ENCODE results near the gene ZFPL1. TPM values are rescaled to one million over a fixed set of nuclear protein-coding genes. Genes with fewer than 3 reads are reported as not detected.

The ZFPL1 gene
- total RNA-seq, result 26.2 and 30.2 TPM in 2 replicates

DNA sequence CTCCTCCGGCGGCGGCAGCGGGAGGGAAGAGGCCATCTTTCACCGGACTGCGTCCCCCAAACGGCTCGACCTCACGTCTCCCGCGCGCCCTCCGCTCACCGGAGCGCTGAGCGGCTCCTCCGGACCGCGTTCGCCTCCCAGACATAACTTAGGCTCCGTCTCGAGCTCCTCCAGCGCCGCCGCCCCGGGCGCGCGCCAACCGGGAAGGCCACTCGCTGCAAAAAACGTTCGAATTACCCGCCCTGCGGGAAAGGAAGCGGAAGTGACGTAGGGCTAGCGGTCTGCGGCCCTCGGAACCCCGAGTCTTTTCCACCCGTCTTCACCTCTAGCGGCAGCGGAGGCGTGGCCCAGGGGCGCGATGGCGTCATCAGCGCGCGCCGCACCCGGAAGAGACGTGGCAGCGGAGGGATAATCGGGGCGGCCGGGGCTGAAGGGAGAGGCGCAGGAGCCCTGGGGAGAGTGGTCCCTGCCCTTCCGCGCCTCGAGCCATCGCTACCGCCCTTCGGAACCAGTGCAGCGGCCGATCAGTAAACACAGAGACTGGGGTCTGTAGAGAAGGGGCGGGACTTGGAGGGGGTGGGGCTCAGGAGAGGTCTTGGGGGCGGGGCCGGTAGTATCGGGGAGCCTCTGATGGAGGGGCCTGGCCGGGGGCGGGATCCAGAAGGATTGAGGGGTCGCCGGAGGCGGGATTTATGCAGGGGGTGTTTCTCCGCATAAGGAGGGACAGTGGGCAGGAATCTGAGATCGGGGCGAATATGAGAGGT is at the start of gene ZFPL1, which contains the start of gene CDCA5:
Gene ZFPL1, plus strand, starts transcription at position 389 of the 764 bp plus-strand sequence. CDS start 477 bp downstream, outside the sequence.
Gene CDCA5, minus strand, starts transcription at position 207 of the 764 bp plus-strand sequence. Its CDS starts 62 bp downstream, at position 145.
- peak; percentile 98 for DNase-seq

DNA sequence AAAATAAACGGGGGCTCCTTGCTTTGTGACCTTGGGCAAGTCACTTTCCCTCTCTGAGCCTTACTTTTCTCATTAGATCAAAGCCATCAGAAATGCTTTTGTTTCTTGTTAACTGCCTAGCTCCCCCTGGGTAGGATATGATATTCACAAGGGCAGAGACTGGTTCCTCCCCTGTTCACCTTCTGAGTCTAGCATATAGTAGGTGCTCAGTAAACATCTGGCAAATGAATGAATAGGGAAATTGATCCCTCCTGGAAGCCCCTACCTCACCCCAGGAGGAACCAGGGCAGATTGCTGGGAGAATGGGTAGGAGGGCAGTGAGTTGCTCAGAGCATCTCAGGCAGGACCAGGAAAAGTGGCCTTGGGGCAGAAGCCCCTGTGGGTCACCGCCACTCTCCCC is 49.6 kb upstream of the ZFPL1 start:
- DNase-seq, result no peak

DNA sequence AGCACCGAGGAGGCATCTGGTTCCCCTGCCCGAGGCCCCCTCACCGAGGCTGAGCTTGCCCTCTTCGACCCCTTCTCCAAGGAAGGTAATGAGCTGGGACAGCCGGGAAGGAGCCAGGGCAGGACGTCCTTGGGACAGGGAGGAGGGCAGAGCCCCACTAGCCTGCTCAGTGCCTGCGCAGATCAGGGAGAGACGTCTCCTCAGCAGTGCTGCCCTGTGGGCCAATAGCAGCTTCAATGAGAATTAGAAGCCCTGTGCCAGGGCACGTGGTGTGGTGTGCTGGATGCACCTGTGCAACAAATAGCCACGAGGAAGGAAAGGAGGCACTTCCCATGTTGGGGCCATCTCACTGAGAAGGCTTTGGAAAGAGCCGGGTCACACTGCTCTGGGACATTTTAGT is 48.4 kb upstream of the ZFPL1 start:
- DNase-seq, result no peak

DNA sequence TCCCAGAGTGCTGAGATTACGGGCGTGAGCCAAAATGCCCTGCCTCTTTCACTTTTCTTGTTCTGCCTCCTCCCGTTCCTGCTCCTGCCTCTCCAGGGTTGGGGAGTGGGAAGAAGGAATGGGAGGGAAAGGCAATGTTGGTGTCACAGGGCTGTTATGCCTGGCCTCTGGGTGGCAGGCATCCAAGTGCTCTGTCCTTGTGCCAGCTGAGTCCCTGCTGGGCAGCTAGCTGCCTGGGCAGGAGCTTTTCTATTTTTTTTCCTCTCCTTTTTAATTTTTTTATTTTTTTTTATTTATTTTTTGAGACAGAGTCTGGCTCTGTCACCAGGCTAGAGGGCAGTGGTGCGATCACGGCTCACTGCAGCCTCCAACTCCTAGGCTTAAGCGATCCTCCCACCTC is 47.1 kb upstream of the ZFPL1 start:
- DNase-seq, result no peak

DNA sequence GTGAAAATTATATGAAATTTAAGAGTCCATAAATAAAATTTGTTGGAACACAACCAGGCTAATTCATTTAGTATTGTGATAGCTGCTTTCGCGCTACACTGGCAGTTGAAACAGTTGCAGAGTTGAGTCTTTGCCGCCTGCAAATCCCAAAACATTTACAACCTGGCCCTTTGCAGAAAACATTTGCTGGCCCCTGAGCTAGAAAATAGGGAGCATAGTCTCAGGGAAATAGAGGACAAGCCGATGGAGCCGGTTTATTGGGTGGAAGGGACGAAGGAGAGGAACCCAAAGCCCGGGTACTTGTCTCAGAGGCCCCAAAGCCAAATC is 43.5 kb upstream of the ZFPL1 start:
- DNase-seq, result no peak

DNA sequence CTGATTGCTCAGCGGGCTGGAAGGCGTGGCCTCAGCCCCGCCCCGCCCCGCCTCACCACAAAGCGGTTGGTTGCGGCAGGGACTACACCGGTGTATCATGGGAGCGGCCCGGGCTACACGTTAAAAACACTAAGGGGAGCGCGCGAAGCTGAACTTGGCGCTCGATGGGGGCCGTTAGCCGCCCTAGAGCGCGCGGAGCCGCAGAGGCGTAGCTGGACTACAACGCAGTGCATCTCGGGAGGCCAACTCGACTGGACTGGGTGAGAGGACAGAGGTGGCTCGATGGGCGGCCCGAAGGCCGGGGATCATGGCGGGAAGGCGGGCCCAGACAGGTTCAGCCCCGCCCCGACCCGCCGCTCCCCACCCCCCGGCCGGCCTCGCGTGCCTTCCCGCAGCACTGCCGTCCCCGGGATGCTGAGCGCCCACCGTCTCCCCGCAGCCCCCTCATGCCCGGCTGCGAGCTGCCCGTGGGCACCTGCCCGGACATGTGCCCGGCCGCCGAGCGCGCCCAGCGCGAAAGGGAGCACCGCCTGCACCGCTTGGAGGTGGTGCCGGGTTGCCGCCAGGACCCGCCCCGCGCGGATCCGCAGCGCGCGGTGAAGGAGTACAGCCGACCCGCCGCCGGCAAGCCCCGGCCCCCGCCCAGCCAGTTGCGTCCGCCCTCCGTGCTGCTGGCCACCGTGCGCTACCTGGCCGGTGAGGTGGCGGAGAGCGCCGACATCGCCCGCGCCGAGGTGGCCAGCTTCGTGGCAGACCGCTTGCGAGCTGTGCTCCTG is 43.0 kb upstream of the ZFPL1 start, which contains the start of gene SAC3D1:
Gene SAC3D1, plus strand, starts transcription at position 364 of the 776 bp plus-strand sequence. Its CDS starts 83 bp downstream, at position 447.
- DNase-seq, result peak; percentile 90

DNA sequence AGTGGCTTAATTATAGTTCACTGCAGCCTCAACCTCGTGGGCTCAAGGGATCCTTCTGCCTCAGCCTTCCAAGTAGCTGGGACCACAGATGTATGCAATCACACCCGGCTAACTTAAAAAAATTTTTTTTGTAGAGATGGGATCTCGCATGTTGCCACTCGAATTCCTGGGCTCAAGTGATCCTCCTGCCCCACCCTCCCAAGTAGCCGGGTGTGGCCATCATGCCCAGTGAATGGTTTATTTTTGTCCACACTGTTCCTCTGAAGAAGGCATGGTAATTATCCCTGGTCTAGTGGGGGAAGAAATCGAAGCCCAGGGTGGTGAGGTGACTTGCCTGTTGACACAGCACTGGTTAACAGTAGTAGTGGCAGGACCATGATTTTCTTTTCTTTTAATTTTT is 41.1 kb upstream of the ZFPL1 start:
- no peak for DNase-seq

DNA sequence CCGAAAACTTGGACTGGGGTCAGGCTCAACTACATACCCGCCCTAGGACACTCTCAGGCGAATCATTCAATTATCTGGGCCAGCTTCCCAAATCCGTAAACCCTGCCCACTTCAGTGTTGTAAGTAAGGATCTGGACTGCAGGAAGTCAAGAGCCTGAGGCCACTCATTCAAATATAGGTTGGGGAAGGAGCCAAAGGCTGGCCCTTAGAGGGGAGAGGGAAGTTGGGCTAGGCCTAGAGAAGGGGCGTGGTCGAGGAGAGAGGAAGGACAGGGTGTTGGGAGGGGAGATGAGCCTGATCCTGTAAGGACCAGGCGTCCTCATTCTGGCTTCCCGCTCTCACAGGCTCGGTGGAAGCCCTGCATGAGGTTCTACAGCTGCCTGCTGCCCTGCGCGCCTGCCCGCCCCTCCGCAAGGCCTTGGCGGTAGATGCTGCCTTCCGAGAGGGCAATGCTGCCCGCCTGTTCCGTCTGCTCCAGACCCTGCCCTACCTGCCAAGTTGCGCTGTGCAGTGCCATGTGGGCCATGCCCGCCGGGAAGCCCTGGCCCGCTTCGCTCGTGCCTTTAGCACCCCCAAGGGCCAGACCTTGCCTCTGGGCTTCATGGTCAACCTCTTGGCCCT is 40.0 kb upstream of the ZFPL1 start:
- DNase-seq, result no peak

DNA sequence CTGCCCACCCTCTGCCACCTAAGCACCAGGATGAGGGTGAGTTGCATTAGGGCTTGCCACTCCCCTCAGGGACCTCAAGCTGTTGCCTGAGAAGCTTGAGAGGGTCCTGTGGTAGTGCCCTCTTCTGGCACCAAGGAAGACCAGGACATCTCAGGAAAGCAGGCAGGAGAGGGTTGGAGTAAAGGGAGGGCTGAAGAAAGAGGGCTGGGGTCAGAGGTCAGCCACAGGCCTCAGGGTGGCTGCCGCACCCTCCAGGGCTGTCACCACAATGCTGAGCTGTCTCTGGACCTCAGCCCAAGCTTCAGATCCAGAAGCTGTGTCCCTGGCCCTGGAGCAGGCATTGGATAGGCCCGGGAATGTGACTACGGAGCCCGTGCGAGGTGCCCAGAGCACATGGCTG is 39.0 kb upstream of the ZFPL1 start:
- DNase-seq, result no peak

DNA sequence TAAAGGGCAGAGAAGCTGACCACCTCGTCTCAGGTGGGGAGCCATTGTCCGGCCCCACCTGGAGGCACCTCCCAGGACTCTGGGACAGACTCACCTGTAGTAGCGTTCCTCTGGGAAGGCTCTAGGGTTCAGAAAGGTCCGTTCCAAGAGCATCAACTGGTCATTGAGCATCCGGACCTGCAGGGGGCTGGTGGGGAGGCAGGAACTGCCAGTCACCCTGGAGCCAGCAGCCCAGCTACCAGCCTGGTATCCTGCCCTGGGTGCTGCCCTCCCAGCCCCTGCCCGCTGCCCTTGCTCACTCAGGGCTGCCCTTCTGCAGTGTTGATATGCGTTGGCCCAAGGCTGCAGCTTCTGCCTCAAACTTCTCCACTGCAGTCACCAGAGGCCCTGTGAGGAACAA is 38.3 kb upstream of the ZFPL1 start:
- no peak for DNase-seq

DNA sequence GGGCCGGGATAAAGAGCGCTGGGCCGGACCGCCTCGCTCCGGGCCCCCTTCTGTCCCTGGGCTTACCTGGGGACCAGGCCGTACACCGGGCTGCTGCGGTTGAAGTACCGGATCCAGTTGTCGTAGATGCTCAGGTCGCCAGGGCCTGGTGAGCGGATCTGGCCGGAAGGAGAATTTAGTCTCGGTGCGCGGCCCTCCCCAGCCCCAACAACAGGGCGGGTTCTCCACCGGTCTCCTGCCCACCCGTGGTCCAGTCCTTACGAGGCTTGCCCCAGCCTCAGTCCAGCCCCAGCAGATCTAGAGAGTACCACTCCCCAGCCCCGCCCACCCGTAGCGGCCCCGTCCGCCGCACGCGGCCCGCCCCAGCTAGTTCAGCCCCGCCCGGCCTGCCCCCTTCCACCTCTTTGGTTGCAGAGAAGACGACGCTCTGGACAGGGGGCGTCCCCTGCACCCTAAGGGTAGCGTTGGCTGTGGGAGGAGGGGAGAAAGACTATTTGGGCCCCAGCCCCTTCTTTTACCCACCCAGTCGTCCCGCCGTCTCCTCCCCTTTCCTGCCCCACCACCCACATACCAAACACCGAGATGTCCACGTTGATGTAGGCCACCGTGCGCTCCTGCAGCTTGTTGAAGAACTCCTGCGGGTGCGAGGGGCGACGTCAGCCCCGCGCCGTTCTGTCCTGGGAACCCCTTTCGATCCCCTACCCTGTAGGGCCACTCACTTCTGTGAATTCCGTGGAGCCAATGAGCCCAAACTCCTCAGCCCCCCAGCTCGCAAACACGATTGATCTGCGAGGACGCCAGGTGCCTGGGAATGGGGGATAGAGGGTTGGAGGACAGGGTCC is 36.2 kb upstream of the ZFPL1 start:
- DNase-seq, result peak; percentile 7

DNA sequence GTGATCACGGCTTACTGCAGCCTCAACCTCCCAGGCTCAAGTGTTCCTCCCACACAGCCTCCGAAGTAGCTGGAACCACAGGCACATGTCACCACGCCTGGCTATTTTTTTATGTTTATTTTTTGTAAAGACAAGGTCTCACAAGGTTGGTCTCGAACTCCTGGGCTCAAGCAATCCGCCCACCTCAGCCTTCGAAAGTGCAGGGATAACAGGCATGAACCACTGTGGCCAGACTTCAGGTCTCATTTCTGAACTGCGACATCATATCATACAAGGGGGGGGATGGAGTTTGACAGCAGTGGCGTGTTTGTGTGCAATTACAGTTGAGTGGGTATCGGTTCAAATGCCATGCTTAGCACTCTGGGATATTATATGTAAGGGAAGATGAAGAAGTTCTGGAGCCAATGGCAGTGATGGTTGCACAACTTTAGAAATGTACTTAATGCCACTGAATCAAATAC is 32.6 kb upstream of the ZFPL1 start:
- no peak for DNase-seq

DNA sequence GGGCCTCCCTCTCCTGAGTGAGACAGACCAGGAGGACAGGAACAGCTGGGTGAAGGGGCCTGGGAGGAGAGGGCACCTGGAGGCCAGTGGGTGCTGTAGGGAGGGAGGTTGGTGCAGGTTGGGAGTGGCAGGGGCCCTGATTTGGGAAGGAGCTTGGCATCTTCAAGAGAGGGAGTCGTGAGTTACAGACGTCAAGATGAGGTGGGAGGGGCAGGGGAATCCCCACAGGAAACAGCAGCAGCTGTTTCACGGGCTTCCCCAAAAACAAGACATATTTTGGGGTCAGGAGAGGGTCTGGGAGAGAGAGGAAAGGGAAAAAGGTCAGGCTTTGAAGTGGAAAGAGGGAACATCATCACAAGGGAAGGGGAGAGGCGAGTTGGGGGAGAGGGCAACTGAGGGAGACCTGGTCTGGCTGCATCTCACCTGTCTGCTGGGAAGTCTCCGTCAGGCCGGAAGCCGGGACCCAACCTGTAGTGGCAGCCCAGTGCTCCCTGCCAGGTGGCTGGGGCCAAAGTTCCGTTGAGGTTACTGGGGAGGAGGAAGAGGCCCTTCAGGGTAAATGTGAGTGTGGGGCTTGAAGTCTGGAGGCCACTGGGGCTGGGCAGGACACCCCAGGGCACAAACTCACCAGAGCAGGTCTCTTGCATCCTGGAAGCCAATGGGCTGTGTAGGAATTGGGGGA is 30.1 kb upstream of the ZFPL1 start:
- DNase-seq, result no peak

DNA sequence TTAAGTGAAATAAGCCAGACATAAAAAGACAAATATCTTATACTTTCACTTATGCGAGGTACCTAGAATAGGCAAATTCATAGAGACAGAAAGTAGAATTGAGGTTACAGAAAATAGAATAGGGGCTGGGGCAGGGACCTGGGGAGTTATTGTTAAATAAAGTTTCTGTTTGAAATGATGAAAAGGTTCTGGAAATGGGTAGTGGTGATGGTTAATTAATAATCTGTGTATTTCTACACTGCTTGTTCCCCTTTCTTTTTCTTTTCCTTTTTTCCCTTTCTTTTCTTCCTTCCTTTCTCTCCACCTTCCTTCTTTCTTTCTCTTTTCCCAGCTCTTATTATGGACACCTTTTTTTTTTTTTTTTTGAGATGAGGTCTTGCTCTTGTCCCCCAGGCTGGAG is 28.5 kb upstream of the ZFPL1 start:
- DNase-seq, result no peak

DNA sequence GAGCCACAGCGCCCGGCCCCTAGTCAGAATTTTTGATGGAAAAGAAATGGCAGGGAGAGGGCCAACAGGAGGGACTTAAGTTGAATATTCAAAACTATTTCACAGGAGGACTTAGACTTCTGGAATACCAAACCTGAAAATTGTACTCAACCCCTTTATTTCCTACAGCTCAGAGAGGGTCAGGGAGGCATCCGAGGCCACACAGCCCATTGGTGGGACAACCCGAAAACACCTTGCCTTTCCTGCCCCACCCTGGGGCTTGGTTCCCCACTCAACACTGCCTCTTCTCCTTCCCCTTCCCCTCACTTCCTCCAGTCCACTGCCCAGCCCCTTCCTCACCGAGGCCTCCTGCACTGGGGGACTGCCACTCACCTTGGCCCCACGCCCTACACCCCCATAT is 27.0 kb upstream of the ZFPL1 start:
- no peak for DNase-seq

DNA sequence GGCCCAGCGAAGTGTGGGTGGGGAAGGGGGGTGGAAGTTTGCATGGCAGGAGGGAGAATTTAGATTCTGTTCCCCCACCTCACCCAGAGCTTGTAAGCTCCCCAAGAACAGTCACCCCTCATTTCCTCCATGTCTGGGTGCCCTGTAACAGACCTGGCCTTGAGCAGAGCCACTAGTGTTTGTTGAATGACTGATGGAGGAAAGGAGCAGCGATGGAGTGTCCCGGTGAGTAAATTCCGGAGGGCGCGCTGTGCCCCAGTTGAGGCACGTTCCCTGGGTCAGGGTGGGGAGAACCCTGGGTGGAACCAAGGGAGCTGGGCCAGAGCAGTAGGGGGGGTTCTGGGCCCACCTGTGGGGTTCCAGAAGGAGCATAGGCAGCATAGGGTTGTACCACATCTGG is 26.5 kb upstream of the ZFPL1 start:
- DNase-seq, result no peak

DNA sequence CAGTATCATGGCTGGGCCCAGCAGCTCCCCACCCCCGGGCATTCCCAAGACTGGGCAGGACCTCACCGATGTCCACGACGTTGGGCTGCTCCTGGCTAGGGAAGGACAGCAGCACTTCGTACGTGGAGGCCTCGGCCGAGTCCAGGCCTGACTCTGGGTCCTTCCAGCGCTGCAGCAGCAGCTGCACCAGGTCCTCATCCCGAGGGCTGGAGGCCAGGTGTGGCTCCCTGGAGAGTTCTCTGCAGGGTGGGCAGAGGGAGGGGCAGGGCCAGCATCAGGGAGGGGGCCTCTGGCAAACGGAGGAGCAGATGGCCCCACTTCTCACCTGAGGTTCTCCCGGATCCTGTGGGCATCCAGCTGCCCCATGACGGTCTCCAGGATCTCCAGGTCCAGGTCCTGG is 26.0 kb upstream of the ZFPL1 start:
- no peak for DNase-seq

DNA sequence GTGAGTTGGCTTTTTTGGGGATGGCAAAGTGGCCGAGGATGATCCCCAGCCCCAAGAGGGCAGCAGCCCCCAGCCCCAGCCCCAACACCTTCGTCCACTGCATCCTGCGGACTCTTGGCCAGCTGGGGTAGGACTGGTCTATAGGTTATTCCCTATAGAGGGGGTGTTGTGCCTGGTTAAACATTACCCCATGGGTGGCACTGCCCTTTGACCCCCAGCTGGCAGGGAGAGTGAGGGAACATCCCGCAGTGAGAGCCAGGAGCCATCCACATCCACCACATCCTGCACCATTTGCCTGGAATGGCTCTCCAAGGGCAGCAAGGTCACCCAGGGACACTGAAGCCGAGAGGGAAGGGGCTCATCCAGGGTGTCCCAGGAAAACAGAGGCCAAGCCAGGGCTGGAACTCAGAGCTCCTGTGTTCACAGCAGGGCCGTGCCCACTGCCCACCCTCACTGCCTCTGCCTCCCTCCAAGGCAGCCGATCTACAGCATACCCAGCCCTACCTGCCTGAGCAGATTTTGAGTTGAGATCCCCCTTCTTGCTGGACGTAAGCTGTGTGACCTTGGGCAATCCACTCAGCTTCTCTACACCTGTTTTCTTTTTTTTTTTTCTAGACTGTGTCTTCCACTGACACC is 25.5 kb upstream of the ZFPL1 start, which contains the start of gene NAALADL1:
Gene NAALADL1, minus strand, starts transcription at position 135 of the 636 bp plus-strand sequence. Its CDS starts 32 bp downstream, at position 103.
- no peak for DNase-seq

DNA sequence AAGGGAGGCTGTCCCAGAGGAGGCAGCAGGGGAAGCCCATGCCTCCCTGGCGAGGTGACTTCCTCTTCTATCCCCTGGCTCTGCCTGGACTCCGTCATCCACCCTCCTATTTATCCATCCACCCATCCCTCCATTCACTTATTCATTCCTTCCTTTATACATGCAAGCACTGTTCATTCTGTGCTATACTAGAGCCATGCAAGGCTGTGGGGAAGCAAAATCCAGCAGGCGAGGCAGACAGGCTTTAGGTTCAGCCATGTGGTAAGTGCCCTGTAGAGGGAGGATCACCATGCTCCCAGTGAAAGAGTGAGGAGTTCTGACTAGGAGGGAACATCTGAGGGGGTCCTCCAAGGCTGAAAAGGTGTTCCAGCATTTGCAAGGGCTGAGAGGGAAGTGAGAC is 24.5 kb upstream of the ZFPL1 start:
- no peak for DNase-seq

DNA sequence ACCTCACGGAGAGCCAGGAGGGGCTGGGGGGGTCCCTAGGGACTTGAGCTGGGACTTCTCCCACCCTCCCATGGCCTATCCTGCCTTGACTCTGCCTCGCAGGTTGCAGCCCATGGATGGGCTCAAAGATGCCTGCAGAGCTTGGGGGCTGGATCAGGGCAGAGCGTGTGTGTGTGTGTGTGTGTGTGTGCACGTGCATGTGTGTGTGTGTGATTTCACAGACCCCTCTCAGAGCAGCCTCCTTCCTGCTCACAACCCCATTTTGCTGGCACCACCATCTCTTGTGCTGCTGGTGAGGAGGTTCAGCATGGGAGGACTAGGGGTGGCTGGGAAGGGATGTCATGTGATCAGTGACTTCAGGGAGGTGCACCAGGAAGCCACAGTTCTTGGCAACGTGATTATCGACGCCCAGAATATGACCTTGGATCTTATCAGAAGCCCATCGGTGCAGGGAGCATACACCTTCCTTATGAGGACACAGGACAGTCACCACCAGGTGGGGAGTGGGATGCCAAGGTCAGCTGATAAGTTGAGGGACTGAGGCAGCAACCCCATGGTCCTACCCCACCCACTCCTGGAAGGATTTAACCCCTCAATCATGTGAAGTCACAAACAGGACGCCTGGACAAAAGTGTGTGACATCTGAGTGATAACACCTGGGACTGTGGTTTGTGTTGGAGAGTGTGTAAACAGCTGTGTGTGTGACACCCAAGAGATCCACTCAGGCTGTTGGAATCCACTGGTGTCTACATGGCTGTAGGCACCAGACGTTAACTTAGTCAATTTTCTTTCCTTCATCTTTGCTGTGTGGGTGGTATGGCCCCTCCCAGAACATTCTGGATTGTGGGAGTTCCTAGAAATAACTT is 23.8 kb upstream of the ZFPL1 start:
- no peak for DNase-seq

Measured in dermis blood vessel endothelial cell (primary cell).